ENCODE measurements around the gene SLC25A21.
"Not testable (repeated sequence)": the region's sequence is repeated elsewhere in the genome, so short reads cannot be mapped to it uniquely, and the experiment has no call there.

SLC25A21 gene

DNA sequence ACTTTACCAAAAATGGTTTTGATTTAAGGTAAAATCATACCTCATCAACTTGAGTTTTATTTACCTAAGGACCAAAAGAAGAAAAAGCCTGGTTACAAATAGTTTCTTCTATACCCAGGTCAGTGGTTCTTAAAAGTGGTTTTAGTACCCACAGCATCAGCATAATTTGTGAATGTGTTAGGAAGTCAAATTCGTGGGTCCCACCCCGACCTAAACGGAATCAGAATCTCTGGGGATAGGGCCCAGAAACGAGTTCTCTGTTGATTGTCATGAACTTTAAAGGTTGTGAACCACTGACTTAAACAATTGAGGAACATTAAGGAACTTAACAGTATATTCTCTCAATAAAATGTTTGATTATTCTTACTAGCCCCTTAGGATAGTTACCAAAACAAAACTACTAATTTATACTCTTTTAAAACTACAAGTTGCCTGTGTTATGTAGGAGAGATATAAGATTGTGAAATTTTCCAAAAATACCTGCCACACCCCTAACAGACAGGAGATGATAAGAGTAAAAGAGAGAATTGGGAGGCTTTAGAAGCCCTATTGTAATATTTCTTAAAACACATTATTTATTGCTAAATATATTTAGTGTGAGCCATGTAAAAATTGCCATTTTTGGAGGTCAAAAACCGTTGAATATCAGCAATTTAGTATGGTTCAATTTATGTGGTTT, 669 bp upstream of the SLC25A21 start:
- intact Hi-C loops (cut with micrococcal nuclease) = no loop called here
- H3K27ac Mint-ChIP-seq = no peak overlapping the region
- H3K4me3 Mint-ChIP-seq = no peak overlapping the region
- no peaks in the 10 kb centered on the region for H3K9me3 Mint-ChIP-seq
- H3K27me3 Mint-ChIP-seq = peaks cover 32% of the 10 kb centered on the region
- no peaks in the 10 kb centered on the region for H3K36me3 Mint-ChIP-seq (ENCODE audit: low read depth)
- no peaks in the 10 kb centered on the region for H3K4me1 Mint-ChIP-seq (ENCODE audit: low read depth)

DNA sequence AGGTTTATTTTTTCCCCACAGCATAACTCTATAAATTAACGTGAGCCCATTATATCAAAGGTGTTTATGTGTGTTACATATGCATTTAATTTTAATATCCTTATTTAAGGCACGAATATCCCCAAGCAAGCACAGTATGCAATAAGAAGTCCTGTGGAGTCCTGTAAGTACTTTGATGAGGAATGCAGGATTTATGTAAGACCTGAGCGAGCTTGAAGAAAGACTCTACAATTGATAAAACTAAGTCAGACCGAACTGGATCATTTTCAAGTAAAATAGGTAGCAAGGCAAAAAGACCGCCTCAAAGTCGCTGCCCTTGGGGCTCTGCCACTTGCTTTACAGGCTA, 755 bp downstream of the SLC25A21 start:
- H3K27ac Mint-ChIP-seq = no peak overlapping the region
- H3K27me3 Mint-ChIP-seq = peaks cover 32% of the 10 kb centered on the region
- H3K4me3 Mint-ChIP-seq = no peak overlapping the region
- no peaks in the 10 kb centered on the region for H3K9me3 Mint-ChIP-seq
- no peaks in the 10 kb centered on the region for H3K4me1 Mint-ChIP-seq (ENCODE audit: low read depth)
- intact Hi-C loops (cut with micrococcal nuclease) = no loop called here
- no peaks in the 10 kb centered on the region for H3K36me3 Mint-ChIP-seq (ENCODE audit: low read depth)

DNA sequence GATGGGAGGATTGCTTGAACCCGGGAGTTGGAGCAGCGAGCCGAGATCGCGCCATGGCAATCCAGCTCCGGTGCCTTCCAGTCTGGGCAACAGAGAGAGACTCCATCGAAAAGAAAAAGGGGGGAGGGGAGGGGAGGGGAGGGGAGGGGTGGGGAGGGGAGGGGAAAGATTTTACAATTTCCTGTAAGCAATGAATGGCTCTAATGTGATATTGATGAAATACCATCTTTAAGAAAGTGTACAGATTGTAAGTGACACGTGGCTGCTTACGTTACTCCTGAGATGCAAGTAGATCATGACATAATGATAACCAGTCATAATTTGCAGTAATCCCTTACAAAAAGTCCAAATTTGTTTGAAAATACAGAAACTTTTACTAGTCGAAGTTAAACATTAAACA, 1.4 kb downstream of the SLC25A21 start:
- Mint-ChIP-seq H3K27ac (no peak overlapping the region), H3K27me3 (peaks cover 32% of the 10 kb centered on the region), H3K36me3 (ENCODE audit: low read depth) (no peaks in the 10 kb centered on the region), H3K9me3 (no peaks in the 10 kb centered on the region), H3K4me3 (no peak overlapping the region), H3K4me1 (ENCODE audit: low read depth) (no peaks in the 10 kb centered on the region)
- intact Hi-C loops (cut with micrococcal nuclease) = no loop called here

DNA sequence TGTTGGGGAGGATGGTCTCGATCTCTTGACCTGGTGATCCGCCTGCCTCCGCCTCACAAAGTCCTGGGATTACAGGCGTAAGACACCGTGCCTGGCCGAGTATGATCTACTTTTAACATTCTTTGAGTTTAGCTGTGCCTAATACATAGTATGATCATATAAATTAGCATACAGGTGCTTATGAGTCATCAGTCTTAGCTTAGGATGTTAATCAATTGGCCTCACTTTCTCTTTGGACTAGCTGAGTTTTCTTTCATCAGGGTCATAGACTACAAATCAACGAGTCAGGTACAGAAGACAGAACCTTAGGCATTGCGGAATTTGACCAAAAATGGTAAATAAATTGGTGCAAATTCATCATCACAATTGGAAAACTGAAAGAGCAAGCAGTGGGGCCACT, 2.2 kb downstream of the SLC25A21 start:
- no peaks in the 10 kb centered on the region for H3K9me3 Mint-ChIP-seq
- intact Hi-C loops (cut with micrococcal nuclease) = no loop called here
- H3K4me1 Mint-ChIP-seq (ENCODE audit: low read depth) = no peaks in the 10 kb centered on the region
- H3K27me3 Mint-ChIP-seq = peaks cover 32% of the 10 kb centered on the region
- no peaks in the 10 kb centered on the region for H3K36me3 Mint-ChIP-seq (ENCODE audit: low read depth)
- no peak overlapping the region for H3K27ac Mint-ChIP-seq
- H3K4me3 Mint-ChIP-seq = no peak overlapping the region

DNA sequence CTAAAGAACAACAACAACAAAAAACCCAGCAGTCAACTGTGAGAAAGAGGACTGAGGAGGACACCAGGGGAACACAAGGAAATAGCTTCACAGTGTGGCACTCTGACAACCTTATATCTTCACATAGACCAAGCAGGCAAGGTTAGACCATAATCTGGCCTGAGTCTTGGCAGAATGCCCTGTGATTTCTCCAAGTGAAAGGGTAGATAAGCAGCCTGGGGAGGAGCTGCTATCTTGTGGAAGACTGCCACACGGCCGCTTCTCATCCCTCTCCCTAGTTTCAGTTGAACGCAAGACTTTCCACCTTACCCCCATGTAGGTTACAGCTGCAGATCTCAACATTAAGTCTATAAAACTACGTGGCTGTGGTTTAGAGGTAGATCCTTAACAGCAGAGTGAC, 3.7 kb downstream of the SLC25A21 start:
- Mint-ChIP-seq H3K36me3 (ENCODE audit: low read depth) (no peaks in the 10 kb centered on the region), H3K9me3 (no peaks in the 10 kb centered on the region), H3K27me3 (peaks cover 30% of the 10 kb centered on the region), H3K4me1 (ENCODE audit: low read depth) (no peaks in the 10 kb centered on the region), H3K27ac (no peak overlapping the region), H3K4me3 (no peak overlapping the region)
- intact Hi-C loops (cut with micrococcal nuclease) = no loop called here

DNA sequence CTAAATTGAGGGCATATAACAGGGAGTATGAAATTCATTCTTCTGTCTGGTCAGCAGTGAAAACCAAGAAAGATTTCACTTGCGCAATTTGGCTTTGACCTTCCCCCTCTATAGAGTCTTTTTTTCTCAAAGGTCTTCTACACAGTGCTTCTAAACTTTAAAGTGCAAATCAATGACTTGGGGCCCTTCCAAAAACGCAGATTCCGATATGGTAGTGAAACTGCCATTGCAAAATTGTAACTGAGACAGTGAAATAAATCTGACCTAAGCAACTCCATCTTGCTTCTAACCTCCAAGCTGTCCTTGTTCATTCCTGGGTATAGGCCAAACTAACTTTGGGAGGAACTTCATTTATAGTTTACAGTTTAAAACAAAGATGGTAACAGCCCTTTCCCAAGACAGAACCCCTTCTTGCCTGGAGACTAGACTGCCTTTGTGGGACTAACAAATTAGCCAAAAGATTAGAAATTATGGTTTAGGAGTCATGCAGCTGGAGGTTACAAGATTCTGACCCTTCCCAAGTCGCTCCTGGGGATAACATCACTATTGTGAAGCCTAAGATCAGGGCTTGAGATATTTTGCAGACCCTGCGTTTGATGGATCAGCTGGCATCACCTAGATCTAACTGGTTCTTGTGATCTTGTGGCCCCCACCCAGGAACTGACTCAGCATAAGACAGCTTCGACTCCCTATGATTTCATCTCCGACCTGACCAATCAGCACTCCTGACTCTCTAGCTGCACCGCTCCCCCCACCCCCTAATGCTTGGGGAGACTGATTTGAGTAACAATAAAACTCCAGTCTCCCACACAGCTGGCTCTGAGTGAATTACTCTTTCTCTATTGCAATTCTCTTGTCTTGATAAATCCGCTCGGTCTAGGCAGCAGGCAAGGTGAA, 5.0 kb downstream of the SLC25A21 start:
- Mint-ChIP-seq H3K36me3 (ENCODE audit: low read depth) (no peaks in the 10 kb centered on the region), H3K9me3 (no peaks in the 10 kb centered on the region), H3K4me3 (no peak overlapping the region), H3K4me1 (ENCODE audit: low read depth) (no peaks in the 10 kb centered on the region), H3K27ac (no peak overlapping the region), H3K27me3 (peaks cover 24% of the 10 kb centered on the region)
- intact Hi-C loops (cut with micrococcal nuclease) = no loop called here

DNA sequence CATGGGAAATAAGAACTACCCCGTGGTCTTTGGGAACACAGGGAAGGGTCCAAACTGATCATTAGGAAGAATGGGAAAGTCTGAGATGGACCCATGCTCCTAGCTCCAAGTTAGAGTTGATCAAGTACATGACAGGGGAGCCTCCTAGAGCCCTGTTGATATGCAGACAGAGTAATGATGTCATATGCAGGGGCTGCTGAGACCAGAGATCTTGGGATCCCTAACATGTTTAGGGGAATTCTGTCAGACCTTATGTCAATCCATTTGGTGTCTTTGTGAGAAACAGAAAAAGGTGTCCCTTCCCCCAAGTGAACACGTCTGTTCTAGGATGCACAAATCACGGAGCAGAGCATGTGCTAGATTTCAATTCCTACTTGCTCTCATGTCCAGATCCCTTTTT, 6.6 kb downstream of the SLC25A21 start:
- Mint-ChIP-seq H3K4me3 (no peak overlapping the region), H3K36me3 (ENCODE audit: low read depth) (no peaks in the 10 kb centered on the region), H3K9me3 (no peaks in the 10 kb centered on the region), H3K4me1 (ENCODE audit: low read depth) (no peaks in the 10 kb centered on the region), H3K27me3 (peaks cover 16% of the 10 kb centered on the region), H3K27ac (no peak overlapping the region)
- intact Hi-C loops (cut with micrococcal nuclease) = no loop called here

DNA sequence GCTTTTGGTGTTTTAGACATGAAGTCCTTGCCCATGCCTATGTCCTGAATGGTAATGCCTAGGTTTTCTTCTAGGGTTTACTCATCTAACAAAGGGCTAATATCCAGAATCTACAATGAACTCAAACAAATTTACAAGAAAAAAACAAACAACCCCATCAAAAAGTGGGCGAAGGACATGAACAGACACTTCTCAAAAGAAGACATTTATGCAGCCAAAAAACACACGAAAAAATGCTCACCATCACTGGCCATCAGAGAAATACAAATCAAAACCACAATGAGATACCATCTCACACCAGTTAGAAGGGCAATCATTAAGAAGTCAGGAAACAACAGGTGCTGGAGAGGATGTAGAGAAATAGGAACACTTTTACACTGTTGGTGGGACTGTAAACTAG, 10.1 kb downstream of the SLC25A21 start:
- H3K27ac Mint-ChIP-seq; intact Hi-C loops (cut with micrococcal nuclease): not testable (repeated sequence)

DNA sequence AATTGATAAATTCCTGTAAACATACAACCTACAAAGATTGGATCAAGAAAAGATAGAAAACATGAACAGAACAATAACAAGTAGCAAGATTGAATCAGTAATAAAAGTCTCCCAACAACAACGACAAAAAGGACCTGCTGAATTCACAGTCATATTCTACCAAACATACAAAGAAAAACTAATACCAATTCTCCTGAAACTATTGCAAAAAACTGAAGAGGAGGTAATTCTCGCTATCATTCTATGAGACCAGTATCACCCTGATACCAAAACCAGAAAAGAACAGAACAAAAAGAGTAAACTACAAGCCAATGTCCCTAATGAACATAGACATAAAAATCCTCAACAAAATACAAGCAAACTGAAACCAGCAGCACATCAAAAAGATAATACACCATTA, 14.4 kb downstream of the SLC25A21 start:
- Mint-ChIP-seq H3K36me3 (ENCODE audit: low read depth) (no peaks in the 10 kb centered on the region), H3K4me3 (no peak overlapping the region), H3K27ac (no peak overlapping the region), H3K9me3 (no peaks in the 10 kb centered on the region), H3K27me3 (peaks cover 4% of the 10 kb centered on the region), H3K4me1 (ENCODE audit: low read depth) (no peaks in the 10 kb centered on the region)
- intact Hi-C loops (cut with micrococcal nuclease) = no loop called here

More for the DNA sequence above, 10.1 kb downstream of the SLC25A21 start:
- not testable (repeated sequence) for H3K4me3 Mint-ChIP-seq; H3K9me3 Mint-ChIP-seq; H3K27me3 Mint-ChIP-seq; H3K36me3 Mint-ChIP-seq (ENCODE audit: low read depth); H3K4me1 Mint-ChIP-seq (ENCODE audit: low read depth)

DNA sequence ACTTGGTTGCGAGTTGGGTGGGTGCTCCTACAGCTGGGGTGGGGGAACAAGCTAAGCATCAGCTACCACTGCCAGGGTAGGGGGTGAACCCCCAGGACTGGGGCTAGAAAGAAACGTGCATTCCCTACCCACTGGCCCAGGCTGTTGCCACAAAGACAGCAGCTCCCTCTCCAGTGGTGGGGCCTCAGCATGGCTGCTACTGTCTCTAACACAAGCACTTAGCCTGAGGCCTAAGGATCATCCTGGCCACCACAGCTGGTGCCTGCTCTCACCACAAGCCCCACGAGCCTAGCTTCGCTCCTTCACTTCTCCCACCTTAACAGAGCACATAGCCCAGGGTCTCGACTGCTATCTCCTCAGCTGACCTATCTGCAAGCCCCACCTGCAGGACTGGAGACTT, 18.9 kb downstream of the SLC25A21 start:
- intact Hi-C loops (cut with micrococcal nuclease) = no loop called here
- Mint-ChIP-seq H3K36me3 (ENCODE audit: low read depth) (no peaks in the 10 kb centered on the region), H3K4me3 (no peak overlapping the region), H3K27me3 (peaks cover 3% of the 10 kb centered on the region), H3K9me3 (no peaks in the 10 kb centered on the region), H3K4me1 (ENCODE audit: low read depth) (no peaks in the 10 kb centered on the region), H3K27ac (no peak overlapping the region)

DNA sequence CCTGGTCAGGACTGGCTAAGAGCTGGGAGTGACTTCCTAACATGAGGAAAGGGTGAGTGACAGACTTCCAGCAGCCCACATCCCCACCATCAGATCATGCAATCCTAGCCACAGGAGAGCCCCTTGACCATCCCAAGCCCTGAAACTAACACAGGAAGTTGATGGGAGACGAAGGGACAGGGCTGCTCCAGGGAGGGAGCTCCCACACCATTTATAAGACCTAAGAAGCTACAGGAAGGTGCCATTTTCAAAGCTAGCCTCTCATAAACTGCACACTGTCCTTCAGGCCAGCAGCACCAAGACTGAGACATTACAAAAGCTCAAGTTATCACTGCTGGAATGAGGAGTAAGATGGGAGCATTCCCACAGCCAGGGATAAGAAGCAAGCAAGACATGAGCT, 19.4 kb downstream of the SLC25A21 start:
- H3K4me3 Mint-ChIP-seq = no peak overlapping the region
- intact Hi-C loops (cut with micrococcal nuclease) = no loop called here
- no peaks in the 10 kb centered on the region for H3K4me1 Mint-ChIP-seq (ENCODE audit: low read depth)
- H3K36me3 Mint-ChIP-seq (ENCODE audit: low read depth) = no peaks in the 10 kb centered on the region
- peaks cover 3% of the 10 kb centered on the region for H3K27me3 Mint-ChIP-seq
- no peaks in the 10 kb centered on the region for H3K9me3 Mint-ChIP-seq
- H3K27ac Mint-ChIP-seq = no peak overlapping the region

DNA sequence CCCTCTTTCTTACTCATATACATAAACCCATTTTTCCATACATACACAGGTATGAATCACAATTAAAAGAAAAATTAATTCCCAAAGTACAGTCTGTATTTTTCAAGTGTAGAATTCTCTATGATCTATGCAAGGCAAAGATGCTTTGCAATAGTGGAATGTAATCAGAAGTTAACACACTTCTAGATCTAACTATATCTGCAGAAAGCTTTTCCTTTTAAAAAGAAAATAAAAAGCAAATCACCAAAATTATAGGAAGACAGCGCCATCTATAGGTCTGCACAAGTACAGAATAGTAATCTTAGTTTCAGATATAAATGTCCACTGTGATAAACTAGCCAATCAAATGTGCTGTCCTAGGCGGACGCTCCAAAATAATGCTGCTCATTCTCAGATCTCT, 22.0 kb downstream of the SLC25A21 start:
- intact Hi-C loops (cut with micrococcal nuclease) = no loop called here
- no peaks in the 10 kb centered on the region for H3K36me3 Mint-ChIP-seq (ENCODE audit: low read depth)
- peaks cover 18% of the 10 kb centered on the region for H3K4me1 Mint-ChIP-seq (ENCODE audit: low read depth)
- H3K27ac Mint-ChIP-seq = no peak overlapping the region
- H3K27me3 Mint-ChIP-seq = no peaks in the 10 kb centered on the region
- no peak overlapping the region for H3K4me3 Mint-ChIP-seq
- no peaks in the 10 kb centered on the region for H3K9me3 Mint-ChIP-seq

DNA sequence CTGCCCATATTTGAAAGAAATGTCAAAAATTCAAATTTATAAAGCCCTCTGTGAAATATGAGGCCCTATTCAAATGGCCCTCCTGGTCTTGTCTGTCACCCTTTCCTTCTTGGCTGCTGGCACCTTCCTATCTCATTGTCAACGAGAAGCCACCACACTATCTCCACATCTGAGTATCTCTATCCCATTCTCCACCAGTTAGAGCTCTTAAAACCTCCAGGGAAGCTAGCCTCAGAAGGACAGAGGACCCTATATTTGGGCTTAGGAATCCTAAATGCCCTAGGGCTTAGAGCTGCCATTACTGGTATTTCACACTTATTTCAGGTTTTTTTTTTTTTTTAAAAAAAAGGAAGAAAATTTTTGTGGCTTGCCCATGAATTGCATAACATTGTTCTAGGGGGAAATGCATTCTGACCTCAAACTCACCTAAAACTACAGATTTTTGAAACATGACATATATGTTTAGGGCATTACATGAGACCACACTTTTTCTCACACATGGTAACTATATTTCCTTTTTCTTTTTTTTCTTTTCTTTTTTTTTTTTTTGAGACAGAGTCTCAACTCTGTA, 25.0 kb downstream of the SLC25A21 start:
- no peak overlapping the region for H3K27ac Mint-ChIP-seq
- intact Hi-C loops (cut with micrococcal nuclease) = no loop called here
- no peaks in the 10 kb centered on the region for H3K9me3 Mint-ChIP-seq
- peaks cover 28% of the 10 kb centered on the region for H3K4me1 Mint-ChIP-seq (ENCODE audit: low read depth)
- no peaks in the 10 kb centered on the region for H3K27me3 Mint-ChIP-seq
- no peak overlapping the region for H3K4me3 Mint-ChIP-seq
- no peaks in the 10 kb centered on the region for H3K36me3 Mint-ChIP-seq (ENCODE audit: low read depth)

DNA sequence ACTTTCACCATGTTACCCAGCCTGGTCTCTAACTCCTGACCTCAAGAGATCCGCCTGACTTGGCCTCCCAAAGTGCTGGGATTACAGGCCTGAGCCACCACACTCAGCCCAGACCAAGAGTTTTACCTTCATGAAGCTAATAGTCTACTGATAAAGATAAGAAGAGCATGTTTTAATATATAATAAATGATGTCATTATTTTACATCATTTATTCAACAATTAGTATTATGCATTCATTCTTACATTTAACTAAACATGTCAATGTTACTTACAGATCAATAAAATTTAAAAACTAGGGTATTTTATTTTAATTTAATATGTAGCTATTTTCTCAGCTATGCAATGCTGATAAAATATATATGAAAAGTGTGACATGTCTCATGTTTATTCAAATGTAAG, 26.0 kb downstream of the SLC25A21 start:
- H3K27me3 Mint-ChIP-seq; H3K4me3 Mint-ChIP-seq; H3K36me3 Mint-ChIP-seq (ENCODE audit: low read depth); H3K9me3 Mint-ChIP-seq; H3K27ac Mint-ChIP-seq; intact Hi-C loops (cut with micrococcal nuclease): not testable (repeated sequence)
- H3K4me1 Mint-ChIP-seq (ENCODE audit: low read depth) = peaks cover 28% of the 10 kb centered on the region

All from dendritic cell treated with granulocyte-macrophage colony-stimulating factor and Interleukin-4, amounts not matched to agents 40 ng/mL and 50 ng/mL, for 4 days (primary cell).